Right forelimb (tissue), 1 donor: ENCODE data around the gene ITGA1.
"Not testable (repeated sequence)": the region's sequence is repeated elsewhere in the genome, so short reads cannot be mapped to it uniquely, and the experiment has no call there.

Experiments used
- DNase-seq: peaks from one replicate; pipeline ENCODE4 v3.0.0-alpha.2; 2018

Gene ITGA1

GRCh38 chr5:52910071-52910470 is 122.4 kb downstream of the ITGA1 start:
- DNase-seq, result no peak

- DNase-seq, result peak; percentile 51
Measured at GRCh38 chr5:52915176-52915875, 127.6 kb downstream of the ITGA1 start.

- DNase-seq, result no peak
Measured at GRCh38 chr5:52920929-52921328, 133.2 kb downstream of the ITGA1 start.

- DNase-seq, result no peak
Measured at GRCh38 chr5:52922384-52922783, 134.7 kb downstream of the ITGA1 start.

- no peak for DNase-seq
Measured at GRCh38 chr5:52924456-52924855, 136.7 kb downstream of the ITGA1 start.

- DNase-seq, result no peak
Measured at GRCh38 chr5:52925001-52925400, 137.3 kb downstream of the ITGA1 start.

GRCh38 chr5:52928689-52929088 is 141.0 kb downstream of the ITGA1 start:
- no peak for DNase-seq

GRCh38 chr5:52938226-52938625 is 150.5 kb downstream of the ITGA1 start:
- DNase-seq, result no peak

- no peak for DNase-seq
Measured at GRCh38 chr5:52943285-52943684, 155.6 kb downstream of the ITGA1 start.

GRCh38 chr5:52943808-52944207 is 156.1 kb downstream of the ITGA1 start:
- DNase-seq, result no peak

GRCh38 chr5:52945040-52945439 is 157.3 kb downstream of the ITGA1 start:
- DNase-seq, result no peak

GRCh38 chr5:52947208-52947607 is 159.5 kb downstream of the ITGA1 start:
- no peak for DNase-seq

GRCh38 chr5:52947851-52948250 is 160.1 kb downstream of the ITGA1 start:
- DNase-seq, result no peak

- peak; percentile 61 for DNase-seq
Measured at GRCh38 chr5:52948418-52949076, 160.8 kb downstream of the ITGA1 start.

GRCh38 chr5:52950686-52951085 is 163.0 kb downstream of the ITGA1 start:
- no peak for DNase-seq

- DNase-seq, result no peak
Measured at GRCh38 chr5:52952483-52952882, 164.8 kb downstream of the ITGA1 start.

- no peak for DNase-seq
Measured at GRCh38 chr5:52956014-52956413, 168.3 kb downstream of the ITGA1 start.

- DNase-seq, result no peak
Measured at GRCh38 chr5:52956915-52957747, 169.4 kb downstream of the ITGA1 start.

GRCh38 chr5:52961274-52961681 is 173.6 kb downstream of the ITGA1 start:
- no peak for DNase-seq

GRCh38 chr5:52963636-52964035 is 175.9 kb downstream of the ITGA1 start:
- DNase-seq, result no peak

GRCh38 chr5:52964138-52964537 is 176.4 kb downstream of the ITGA1 start:
- DNase-seq, result no peak

GRCh38 chr5:52976157-52976556 is 188.4 kb downstream of the ITGA1 start:
- DNase-seq, result not testable (repeated sequence)

- DNase-seq, result no peak
Measured at GRCh38 chr5:52977264-52977897, 189.7 kb downstream of the ITGA1 start.
